Loucy (cell line): ENCODE data around the gene OSTM1.

Experiments
- CTCF ChIP-seq: fragments of 200-600 bp; sonication (generic); conservative IDR thresholded peaks from 2 replicates; pipeline ENCODE4 v1.5.1; 2014; ENCODE audit warnings: mild to moderate bottlenecking, antibody characterized with exemption, low read length
- EZH2phosphoT487 ChIP-seq: fragments of 200-600 bp; IDR thresholded peaks from 2 replicates; pipeline ENCODE4 v1.6.1; 2018; ENCODE audit warnings: antibody characterized with exemption, mild to moderate bottlenecking, moderate library complexity, borderline replicate concordance

- TF ChIP-seq CTCF (no peak), EZH2phosphoT487 (no peak)
Observed at GRCh38 chr6:108097882-108098281, 23.3 kb upstream of the OSTM1 start.
